ENCODE data around the gene UBE2V1.

GRCh38 chr20:50125279-50125678 lies 12.3 kb upstream of the UBE2V1 start:
- TF ChIP-seq BHLHE40 (IDR thresholded peaks at IDR 0.05; ENCODE audit: borderline replicate concordance), result no peak
- TF ChIP-seq L3MBTL2 (conservative IDR thresholded peaks at IDR 0.05), result no peak
- no peak for TF ChIP-seq SUZ12 (IDR thresholded peaks at IDR 0.05)
- no peak for TF ChIP-seq ELF4 (IDR thresholded peaks at IDR 0.05)
